Measurements from ENCODE around the gene SKA2.

DNA sequence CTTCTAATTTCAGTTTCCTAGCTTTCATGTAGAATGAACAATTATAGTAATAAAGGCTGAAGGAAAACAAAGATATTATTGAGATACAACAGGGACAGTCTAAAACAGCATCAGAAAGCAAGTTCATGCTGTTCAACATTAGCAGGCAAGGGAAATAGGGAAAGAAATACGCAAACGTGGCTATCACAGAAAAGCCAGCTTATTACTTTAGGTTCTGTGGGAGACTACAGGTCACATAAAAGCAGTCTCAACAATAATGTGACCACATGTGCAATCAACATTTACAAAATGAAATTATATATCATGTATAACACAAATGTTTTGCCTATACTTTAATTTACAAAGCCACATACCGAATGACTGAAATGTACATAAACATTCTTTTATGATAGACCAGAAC is 43.4 kb downstream of the SKA2 start:
- TF ChIP-seq, protein P1, sequence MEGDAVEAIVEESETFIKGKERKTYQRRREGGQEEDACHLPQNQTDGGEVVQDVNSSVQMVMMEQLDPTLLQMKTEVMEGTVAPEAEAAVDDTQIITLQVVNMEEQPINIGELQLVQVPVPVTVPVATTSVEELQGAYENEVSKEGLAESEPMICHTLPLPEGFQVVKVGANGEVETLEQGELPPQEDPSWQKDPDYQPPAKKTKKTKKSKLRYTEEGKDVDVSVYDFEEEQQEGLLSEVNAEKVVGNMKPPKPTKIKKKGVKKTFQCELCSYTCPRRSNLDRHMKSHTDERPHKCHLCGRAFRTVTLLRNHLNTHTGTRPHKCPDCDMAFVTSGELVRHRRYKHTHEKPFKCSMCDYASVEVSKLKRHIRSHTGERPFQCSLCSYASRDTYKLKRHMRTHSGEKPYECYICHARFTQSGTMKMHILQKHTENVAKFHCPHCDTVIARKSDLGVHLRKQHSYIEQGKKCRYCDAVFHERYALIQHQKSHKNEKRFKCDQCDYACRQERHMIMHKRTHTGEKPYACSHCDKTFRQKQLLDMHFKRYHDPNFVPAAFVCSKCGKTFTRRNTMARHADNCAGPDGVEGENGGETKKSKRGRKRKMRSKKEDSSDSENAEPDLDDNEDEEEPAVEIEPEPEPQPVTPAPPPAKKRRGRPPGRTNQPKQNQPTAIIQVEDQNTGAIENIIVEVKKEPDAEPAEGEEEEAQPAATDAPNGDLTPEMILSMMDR (IDR thresholded peaks at IDR 0.05; ENCODE audit: extremely low read depth in 1 of 2, insufficient read depth in 1 of 2, low read depth in 1 of 2, low read length in 2 of 2): no peak
- no peak for TF ChIP-seq POLR2A (IDR thresholded peaks at IDR 0.05; ENCODE audit: low read depth, low read length)
